Measurements from ENCODE around the gene TMEM132D. TPM values are rescaled to one million over a fixed set of nuclear protein-coding genes. Genes with fewer than 3 reads are reported as not detected.

The TMEM132D gene
- total RNA-seq, 2 donors from 2014 or later, result not detected

- ATAC-seq (ENCODE audit: insufficient number of reproducible peaks, low FRiP score, low read depth) (no peak), DNase-seq (ENCODE audit: low spot score) (no peak)
- no peak for TF ChIP-seq CTCF (IDR thresholded peaks at IDR 0.05)
- Histone ChIP-seq H3K27ac (no peak overlapping the region), H3K27me3 (replicated peaks; ENCODE audit: insufficient read depth) (no peaks in the 10 kb centered on the region), H3K36me3 (no peaks in the 10 kb centered on the region), H3K4me3 (no peak overlapping the region), H3K9me3 (no peaks in the 10 kb centered on the region), H3K4me1 (ENCODE audit: control insufficient read depth in 1 of 2, low read depth in 2 of 2) (no peaks in the 10 kb centered on the region)
Measured at GRCh38 chr12:129657179-129657578, 246.6 kb downstream of the TMEM132D start.

DNA sequence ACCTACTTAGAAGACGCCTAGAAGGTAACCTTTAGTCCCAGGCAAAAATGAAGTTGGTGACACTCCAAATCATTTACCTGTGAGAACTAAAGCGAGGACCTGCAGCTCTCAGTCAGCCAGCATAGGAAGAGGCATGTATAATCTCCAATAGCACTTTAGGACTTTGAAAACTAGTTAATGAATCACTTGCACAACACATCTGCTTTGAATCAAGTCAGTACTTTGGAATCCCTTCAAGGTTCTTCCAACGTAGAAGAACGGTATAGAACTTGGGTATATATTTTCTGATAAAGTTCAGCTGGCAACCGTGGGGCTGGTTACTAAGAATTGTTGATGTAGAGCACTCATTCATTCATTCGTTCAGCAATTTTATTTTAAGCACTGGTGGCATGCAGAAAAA lies 251.9 kb downstream of the TMEM132D start:
- H3K27me3 ChIP-seq (replicated peaks; ENCODE audit: insufficient read depth), result no peaks in the 10 kb centered on the region
- ATAC-seq (ENCODE audit: insufficient number of reproducible peaks, low FRiP score, low read depth) (no peak), DNase-seq (ENCODE audit: low spot score) (no peak)
- no peak overlapping the region for H3K27ac ChIP-seq
- no peak overlapping the region for H3K4me3 ChIP-seq
- no peaks in the 10 kb centered on the region for H3K36me3 ChIP-seq
- no peak for TF ChIP-seq CTCF (IDR thresholded peaks at IDR 0.05)
- no peaks in the 10 kb centered on the region for H3K9me3 ChIP-seq
- no peaks in the 10 kb centered on the region for H3K4me1 ChIP-seq (ENCODE audit: control insufficient read depth in 1 of 2, low read depth in 2 of 2)

DNA sequence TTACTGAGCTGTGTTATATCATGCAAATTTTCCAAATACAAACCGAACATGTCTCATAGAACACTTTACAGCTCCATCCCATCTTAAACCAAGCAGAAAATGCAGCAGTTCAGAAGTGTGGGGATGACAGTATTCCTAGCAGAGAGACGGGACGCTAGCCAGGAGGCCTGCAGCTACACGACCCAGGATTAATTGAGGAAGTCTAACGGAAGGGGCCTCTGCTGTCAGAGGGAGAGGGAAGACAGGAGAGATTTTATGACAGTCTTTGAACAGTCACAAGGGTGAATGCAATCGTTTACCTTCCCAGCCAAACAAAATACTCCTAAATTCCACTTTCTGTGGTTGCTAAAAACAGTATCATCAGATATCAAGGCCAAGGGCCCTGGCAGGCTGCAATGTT lies 261.9 kb downstream of the TMEM132D start:
- Histone ChIP-seq H3K4me3 (no peak overlapping the region), H3K27ac (no peak overlapping the region), H3K9me3 (no peaks in the 10 kb centered on the region), H3K27me3 (replicated peaks; ENCODE audit: insufficient read depth) (no peaks in the 10 kb centered on the region), H3K36me3 (no peaks in the 10 kb centered on the region), H3K4me1 (ENCODE audit: control insufficient read depth in 1 of 2, low read depth in 2 of 2) (no peaks in the 10 kb centered on the region)
- no peak for TF ChIP-seq CTCF (IDR thresholded peaks at IDR 0.05)
- no peak for ATAC-seq (ENCODE audit: insufficient number of reproducible peaks, low FRiP score, low read depth)
- DNase-seq (ENCODE audit: low spot score), result no peak

GRCh38 chr12:129635021-129635685 lies 268.7 kb downstream of the TMEM132D start:
- Histone ChIP-seq H3K4me1 (ENCODE audit: control insufficient read depth in 1 of 2, low read depth in 2 of 2) (no peaks in the 10 kb centered on the region), H3K4me3 (no peak overlapping the region), H3K27me3 (replicated peaks; ENCODE audit: insufficient read depth) (no peaks in the 10 kb centered on the region), H3K9me3 (no peaks in the 10 kb centered on the region), H3K27ac (no peak overlapping the region), H3K36me3 (no peaks in the 10 kb centered on the region)
- ATAC-seq (ENCODE audit: insufficient number of reproducible peaks, low FRiP score, low read depth), result no peak
- DNase-seq (ENCODE audit: low spot score), result no peak
- TF ChIP-seq CTCF (IDR thresholded peaks at IDR 0.05), result no peak

DNA sequence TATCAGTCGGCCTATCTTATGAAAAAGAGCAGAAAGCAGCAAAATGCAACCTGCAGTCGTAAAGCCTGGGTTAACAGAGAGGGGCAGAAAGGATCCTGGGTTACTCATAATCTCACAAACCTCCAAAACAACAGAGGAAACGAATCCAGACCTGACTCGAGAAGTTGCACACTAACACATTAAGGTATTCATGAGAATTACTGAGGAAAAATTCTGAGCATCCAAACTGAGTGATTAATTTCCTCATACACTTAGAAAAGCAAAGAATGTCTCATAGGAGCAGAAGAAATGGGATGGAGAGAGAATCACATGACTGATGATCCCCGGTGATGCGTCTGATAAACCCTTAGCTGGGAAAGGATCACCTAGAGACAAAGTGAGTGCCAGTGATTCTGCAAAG lies 272.5 kb downstream of the TMEM132D start:
- Histone ChIP-seq H3K27me3 (replicated peaks; ENCODE audit: insufficient read depth) (no peaks in the 10 kb centered on the region), H3K27ac (no peak overlapping the region), H3K4me3 (no peak overlapping the region), H3K36me3 (no peaks in the 10 kb centered on the region), H3K4me1 (ENCODE audit: control insufficient read depth in 1 of 2, low read depth in 2 of 2) (no peaks in the 10 kb centered on the region), H3K9me3 (no peaks in the 10 kb centered on the region)
- DNase-seq (ENCODE audit: low spot score), result no peak
- ATAC-seq (ENCODE audit: insufficient number of reproducible peaks, low FRiP score, low read depth), result no peak
- no peak for TF ChIP-seq CTCF (IDR thresholded peaks at IDR 0.05)

Measured in thoracic aorta (tissue), 2 donors.